ENCODE results near the gene SCUBE1. TPM values are rescaled to one million over a fixed set of nuclear protein-coding genes. Genes with fewer than 3 reads are reported as not detected.

Gene SCUBE1
- total RNA-seq, 1 experiment from 2014 or later: 3.9 TPM

- ChIA-PET CTCF (no interaction called here), RAD21 (ENCODE audit: low non-redundant PET in 1 of 2, low total read pairs in 2 of 2, uncharacterized antibody in 2 of 2, unreplicated experiment in 2 of 2) (no interaction called here), POLR2A (interaction anchor here (0.6 kb wide), 1 partner anchor 259 kb away, joined by 3 read pairs; no protein-coding TSS in a partner anchor)
- H3K27ac ChIP-seq (ENCODE audit: low read depth, low read length): no peak overlapping the region
- H3K4me1 ChIP-seq (ENCODE audit: control insufficient read depth in 1 of 2, insufficient read depth in 2 of 2, low read length in 2 of 2): no peaks in the 10 kb centered on the region
- no peaks in the 10 kb centered on the region for H3K9me2 ChIP-seq (ENCODE audit: insufficient read depth)
- no peaks in the 10 kb centered on the region for H3K27me3 ChIP-seq (ENCODE audit: insufficient read depth, low read length)
- H3K4me3 ChIP-seq (replicated peaks in 1 of 2; ENCODE audit: low read depth in 1 of 2, low read length in 2 of 2): no peak overlapping the region
- no peaks in the 10 kb centered on the region for H3K36me3 ChIP-seq (ENCODE audit: control insufficient read depth in 1 of 2, insufficient read depth in 2 of 2, low read length in 2 of 2)
- no peak overlapping the region for H3K4me2 ChIP-seq (ENCODE audit: low read length)
- no TSS peak for BruUV-seq (replicated peaks)
- no peak for DNase-seq (ENCODE audit: low read depth, low spot score)
- H4K20me1 ChIP-seq (ENCODE audit: insufficient read depth): no peaks in the 10 kb centered on the region
- intact Hi-C loops (cut with micrococcal nuclease): no loop called here
- H3K9ac ChIP-seq (ENCODE audit: low read length): no peak overlapping the region
- TF ChIP-seq ELF1 (IDR thresholded peaks at IDR 0.05; ENCODE audit: borderline replicate concordance, low read depth) (no peak), ZFX (IDR thresholded peaks at IDR 0.05) (no peak), SIN3A (IDR thresholded peaks at IDR 0.05; ENCODE audit: low read depth) (no peak), SP1 (IDR thresholded peaks at IDR 0.05; ENCODE audit: low read depth) (no peak), POLR2A (IDR thresholded peaks at IDR 0.05; ENCODE audit: borderline replicate concordance, extremely low read depth, insufficient read depth, insufficient read length) (no peak), SRF (IDR thresholded peaks at IDR 0.05; ENCODE audit: low read depth) (no peak), REST (IDR thresholded peaks at IDR 0.05; ENCODE audit: low read depth) (no peak), CBX3 (IDR thresholded peaks at IDR 0.05; ENCODE audit: low read depth) (no peak), POLR2AphosphoS5 (IDR thresholded peaks at IDR 0.05; ENCODE audit: low read depth, low read length) (no peak), EZH2 (IDR thresholded peaks at IDR 0.05) (no peak), CEBPB (IDR thresholded peaks at IDR 0.05; ENCODE audit: low read depth) (no peak), EGR1 (IDR thresholded peaks at IDR 0.05; ENCODE audit: low read depth) (no peak), FOSL1 (IDR thresholded peaks at IDR 0.05; ENCODE audit: low read depth) (no peak), RAD21 (IDR thresholded peaks at IDR 0.05; ENCODE audit: low read depth) (no peak), CTCF (IDR thresholded peaks at IDR 0.05 in 2 of 3, conservative IDR thresholded peaks at IDR 0.05 in 1 of 3; ENCODE audit: borderline replicate concordance in 1 of 3, insufficient read depth in 1 of 3, low read depth in 2 of 3, low read length in 2 of 3) (no peak), MAX (IDR thresholded peaks at IDR 0.05) (no peak), ZNF274 (IDR thresholded peaks at IDR 0.05; ENCODE audit: low read depth, low read length) (no peak), TCF7L2 (IDR thresholded peaks at IDR 0.05; ENCODE audit: borderline replicate concordance, extremely low read depth, insufficient read depth, insufficient read length) (no peak)
- H2AFZ ChIP-seq (ENCODE audit: low read depth, low read length, poor library complexity, severe bottlenecking): no peak overlapping the region
- H3K79me2 ChIP-seq (ENCODE audit: insufficient read depth, low read length): no peaks in the 10 kb centered on the region
- no peak for ATAC-seq
- H3K9me3 ChIP-seq (ENCODE audit: control insufficient read depth in 1 of 2, insufficient read depth in 1 of 2, low read depth in 1 of 2, low read length in 2 of 2): no peaks in the 10 kb centered on the region
Measured at GRCh38 chr22:43303166-43303565, 40.0 kb downstream of the SCUBE1 start.

All from HCT116 (cell line).